ENCODE results near the gene NEXN. TPM values are rescaled to one million over a fixed set of nuclear protein-coding genes. Genes with fewer than 3 reads are reported as not detected.

The NEXN gene
- total RNA-seq, 4 donors from 2014 or later = 9.5 to 48.4 (median 34.9) TPM

GRCh38 chr1:77970192-77970591 lies 81.8 kb downstream of the NEXN start:
- H3K9me3 ChIP-seq = no peaks in the 10 kb centered on the region
- no peaks in the 10 kb centered on the region for H3K36me3 ChIP-seq
- H3K4me3 ChIP-seq = no peak overlapping the region
- no peak for DNase-seq
- H3K4me1 ChIP-seq = peaks cover 0 to 5% of the 10 kb centered on the region in 2 donors
- intact Hi-C loops (cut with DNase I; ENCODE audit: low total_unique reads) = loop anchor here (10.0 kb wide), 1 partner anchor 145 kb away; no protein-coding TSS in a partner anchor
- no peak overlapping the region for H3K27ac ChIP-seq
- TF ChIP-seq POLR2A (IDR thresholded peaks at IDR 0.05) = no peak
- TF ChIP-seq, protein P1, sequence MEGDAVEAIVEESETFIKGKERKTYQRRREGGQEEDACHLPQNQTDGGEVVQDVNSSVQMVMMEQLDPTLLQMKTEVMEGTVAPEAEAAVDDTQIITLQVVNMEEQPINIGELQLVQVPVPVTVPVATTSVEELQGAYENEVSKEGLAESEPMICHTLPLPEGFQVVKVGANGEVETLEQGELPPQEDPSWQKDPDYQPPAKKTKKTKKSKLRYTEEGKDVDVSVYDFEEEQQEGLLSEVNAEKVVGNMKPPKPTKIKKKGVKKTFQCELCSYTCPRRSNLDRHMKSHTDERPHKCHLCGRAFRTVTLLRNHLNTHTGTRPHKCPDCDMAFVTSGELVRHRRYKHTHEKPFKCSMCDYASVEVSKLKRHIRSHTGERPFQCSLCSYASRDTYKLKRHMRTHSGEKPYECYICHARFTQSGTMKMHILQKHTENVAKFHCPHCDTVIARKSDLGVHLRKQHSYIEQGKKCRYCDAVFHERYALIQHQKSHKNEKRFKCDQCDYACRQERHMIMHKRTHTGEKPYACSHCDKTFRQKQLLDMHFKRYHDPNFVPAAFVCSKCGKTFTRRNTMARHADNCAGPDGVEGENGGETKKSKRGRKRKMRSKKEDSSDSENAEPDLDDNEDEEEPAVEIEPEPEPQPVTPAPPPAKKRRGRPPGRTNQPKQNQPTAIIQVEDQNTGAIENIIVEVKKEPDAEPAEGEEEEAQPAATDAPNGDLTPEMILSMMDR (IDR thresholded peaks at IDR 0.05) = no peak
- no peaks in the 10 kb centered on the region for H3K27me3 ChIP-seq

DNA sequence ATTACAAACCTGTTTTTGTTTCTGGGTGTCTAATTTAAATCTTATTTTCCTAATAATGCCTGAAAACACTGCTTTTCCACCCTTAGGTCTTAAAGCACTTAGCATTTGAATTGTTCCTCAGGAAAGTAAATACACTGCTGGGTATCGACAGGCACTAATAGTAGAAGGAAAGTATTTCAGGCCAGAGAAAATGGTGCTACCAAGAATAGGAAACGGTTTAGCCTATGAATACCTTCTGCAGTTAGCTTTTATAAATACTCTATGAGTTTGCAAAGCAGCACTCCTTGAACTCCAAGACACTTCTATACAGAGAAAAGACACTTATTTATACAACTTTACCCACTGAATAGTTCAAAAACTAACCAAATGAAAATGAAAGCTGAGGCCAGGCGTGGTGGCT lies 83.7 kb downstream of the NEXN start:
- no peak for TF ChIP-seq POLR2A (IDR thresholded peaks at IDR 0.05)
- TF ChIP-seq, protein P1 (IDR thresholded peaks at IDR 0.05) = no peak
- H3K4me1 ChIP-seq = peaks cover 0 to 6% of the 10 kb centered on the region in 2 donors
- intact Hi-C loops (cut with DNase I; ENCODE audit: low total_unique reads) = loop anchor here (10.0 kb wide), 1 partner anchor 143 kb away; no protein-coding TSS in a partner anchor
- no peak for DNase-seq
- H3K27ac ChIP-seq = no peak overlapping the region
- no peak overlapping the region for H3K4me3 ChIP-seq
- H3K27me3 ChIP-seq = no peaks in the 10 kb centered on the region
- H3K9me3 ChIP-seq = no peaks in the 10 kb centered on the region
- H3K36me3 ChIP-seq = no peaks in the 10 kb centered on the region

DNA sequence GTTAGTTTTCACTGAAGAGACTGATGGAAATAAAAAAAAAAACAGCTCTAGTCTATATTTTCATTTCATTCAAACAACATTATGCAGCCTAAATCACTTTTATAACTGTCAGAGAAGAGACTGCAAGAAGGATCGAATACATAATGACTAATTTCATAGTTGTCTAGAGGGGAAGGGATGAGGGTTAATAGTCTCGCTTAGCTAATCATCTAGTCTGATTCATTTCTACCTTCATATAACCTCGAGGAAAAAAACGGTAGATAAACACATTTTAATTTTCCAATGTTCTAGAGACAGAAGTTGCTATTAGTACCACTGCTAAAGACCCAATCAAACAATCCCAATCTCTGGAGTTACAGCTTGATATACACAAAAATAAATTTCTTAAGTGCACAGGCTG lies 87.0 kb downstream of the NEXN start:
- peaks cover 0 to 5% of the 10 kb centered on the region in 2 donors for H3K4me1 ChIP-seq

GRCh38 chr1:77975907-77976306 lies 87.5 kb downstream of the NEXN start:
- no peak for DNase-seq
- TF ChIP-seq, protein P1 (IDR thresholded peaks at IDR 0.05) = no peak
- TF ChIP-seq POLR2A (IDR thresholded peaks at IDR 0.05) = no peak
- intact Hi-C loops (cut with DNase I; ENCODE audit: low total_unique reads) = loop anchor here (10.0 kb wide), 1 partner anchor 139 kb away; no protein-coding TSS in a partner anchor
- peaks cover 0 to 5% of the 10 kb centered on the region in 2 donors for H3K4me1 ChIP-seq
- H3K27ac ChIP-seq = peak overlapping the region in 1 of 2 donors; percentile 37
- H3K9me3 ChIP-seq = no peaks in the 10 kb centered on the region
- H3K4me3 ChIP-seq = peak overlapping the region in 1 of 2 donors; percentile 71
- H3K27me3 ChIP-seq = no peaks in the 10 kb centered on the region
- no peaks in the 10 kb centered on the region for H3K36me3 ChIP-seq

More for the DNA sequence above, 87.0 kb downstream of the NEXN start:
- H3K9me3 ChIP-seq = no peaks in the 10 kb centered on the region
- H3K36me3 ChIP-seq = no peaks in the 10 kb centered on the region
- peak overlapping the region in 1 of 2 donors; percentile 37 for H3K27ac ChIP-seq
- intact Hi-C loops (cut with DNase I; ENCODE audit: low total_unique reads) = loop anchor here (10.0 kb wide), 1 partner anchor 139 kb away; no protein-coding TSS in a partner anchor
- H3K4me3 ChIP-seq = peak overlapping the region in 1 of 2 donors; percentile 71
- no peak for TF ChIP-seq POLR2A (IDR thresholded peaks at IDR 0.05)
- TF ChIP-seq, protein P1 (IDR thresholded peaks at IDR 0.05) = no peak
- DNase-seq = no peak
- H3K27me3 ChIP-seq = no peaks in the 10 kb centered on the region

GRCh38 chr1:77976433-77977076 lies 88.1 kb downstream of the NEXN start:
- DNase-seq = no peak
- Histone ChIP-seq H3K4me1 (peaks cover 0 to 5% of the 10 kb centered on the region in 2 donors), H3K4me3 (peak overlapping the region; percentile 71 to 78), H3K27me3 (no peaks in the 10 kb centered on the region), H3K36me3 (no peaks in the 10 kb centered on the region), H3K9me3 (no peaks in the 10 kb centered on the region), H3K27ac (peak overlapping the region in 1 of 2 donors; percentile 100)
- no peak for TF ChIP-seq POLR2A (IDR thresholded peaks at IDR 0.05)
- TF ChIP-seq, protein P1 (IDR thresholded peaks at IDR 0.05) = no peak
- intact Hi-C loops (cut with DNase I; ENCODE audit: low total_unique reads) = loop anchor here (10.0 kb wide), 1 partner anchor 138 kb away; no protein-coding TSS in a partner anchor
